Posterior vena cava (tissue), 2 donors: ENCODE measurements around the gene CHRM3. TPM values are rescaled to one million over a fixed set of nuclear protein-coding genes. Genes with fewer than 3 reads are reported as not detected.

Experiments used
- DNase-seq: peaks from one replicate; pipeline ENCODE4 v3.0.0-alpha.2; 2020; ENCODE audit warnings: low spot score
- intact Hi-C, 2 donors: fragments of 100-400 bp; cut with DNase I; formaldehyde crosslinking; loops; one replicate each; pipeline versions ENCODE4 v1.14.1 to v1.14.2; 2022 to 2023
- total RNA-seq, 2 donors: library from RNA; stranded (reverse); fragmentation: NEBNext Ultra II Directional; extraction: Animal tissue kit (Norgen Biotek cat#: 25700); gene quantifications; one replicate each; pipeline ENCODE4 v1.2.1, GENCODE V29; 2021
- donor health status: DM: yes; HTN: yes; CAD: no.
- donor health status: DM: yes; HTN: yes; CAD: no.

Gene CHRM3
- total RNA-seq, 2 donors from 2014 or later: 1.4 to 1.8 TPM

GRCh38 chr1:239392271-239392670 lies 5.9 kb downstream of the CHRM3 start:
- intact Hi-C loops: no loop called here
- no peak for DNase-seq

GRCh38 chr1:239394107-239394506 lies 7.7 kb downstream of the CHRM3 start:
- no peak for DNase-seq
- intact Hi-C loops: no loop called here

- intact Hi-C loops: no loop called here
These were observed 27.5 kb downstream of the CHRM3 start for GRCh38 chr1:239413916-239414315.

GRCh38 chr1:239417221-239417620 lies 30.9 kb downstream of the CHRM3 start:
- intact Hi-C loops: no loop called here
- no peak for DNase-seq

More at GRCh38 chr1:239413916-239414315, 27.5 kb downstream of the CHRM3 start:
- DNase-seq: no peak

GRCh38 chr1:239417986-239418640 lies 31.7 kb downstream of the CHRM3 start:
- intact Hi-C loops: no loop called here
- DNase-seq: no peak

GRCh38 chr1:239418681-239419080 lies 32.3 kb downstream of the CHRM3 start:
- intact Hi-C loops: no loop called here
- DNase-seq: no peak

GRCh38 chr1:239421811-239422210 lies 35.4 kb downstream of the CHRM3 start:
- DNase-seq: no peak
- intact Hi-C loops: no loop called here

- no peak for DNase-seq
- intact Hi-C loops: no loop called here
These were observed 36.5 kb downstream of the CHRM3 start for GRCh38 chr1:239422818-239423217.

GRCh38 chr1:239426821-239427475 lies 40.6 kb downstream of the CHRM3 start:
- no peak for DNase-seq
- intact Hi-C loops: no loop called here

- DNase-seq: no peak
- intact Hi-C loops: no loop called here
These were observed 41.3 kb downstream of the CHRM3 start for GRCh38 chr1:239427712-239428111.

GRCh38 chr1:239428120-239428710 lies 41.8 kb downstream of the CHRM3 start:
- intact Hi-C loops: no loop called here
- DNase-seq: no peak

- intact Hi-C loops: no loop called here
- DNase-seq: no peak
These were observed 42.8 kb downstream of the CHRM3 start for GRCh38 chr1:239429163-239429562.

GRCh38 chr1:239432255-239432654 lies 45.9 kb downstream of the CHRM3 start:
- intact Hi-C loops: no loop called here
- no peak for DNase-seq

- DNase-seq: no peak
- intact Hi-C loops: no loop called here
These were observed 47.8 kb downstream of the CHRM3 start for GRCh38 chr1:239434181-239434580.
